SU-DHL-6 (cell line): ENCODE results near the gene CLCN6.

ENCODE experiments used
- H2AFZ ChIP-seq: fragments of 200-600 bp; sonication (generic); 2 replicates; pipeline ENCODE4 v1.6.1; 2014; ENCODE audit warnings: low read depth, mild to moderate bottlenecking, moderate library complexity, mixed read lengths, antibody characterized with exemption, low read length; ENCODE audit not compliant: severe bottlenecking
- H3F3A ChIP-seq: fragments of 200-600 bp; shearing (Covaris generic); 2 replicates; pipeline ENCODE4 v1.6.0; 2016; ENCODE audit warnings: antibody characterized with exemption, mild to moderate bottlenecking; ENCODE audit not compliant: insufficient read depth
- H3K27ac ChIP-seq: fragments of 200-600 bp; sonication (generic); 2 replicates; pipeline ENCODE4 v1.5.1; 2016; ENCODE audit warnings: low read depth, mild to moderate bottlenecking, low read length, moderate library complexity, mixed read lengths
- H3K27me3 ChIP-seq: fragments of 200-600 bp; sonication (generic), shearing (Covaris generic); 2 replicates; pipeline ENCODE4 v1.6.0; 2014; ENCODE audit warnings: mild to moderate bottlenecking, low read length
- H3K36me3 ChIP-seq: fragments of 200-600 bp; sonication (generic); 2 replicates; pipeline ENCODE4 v1.6.1; 2014; ENCODE audit warnings: mild to moderate bottlenecking, low read length, mixed read lengths
- H3K4me2 ChIP-seq: fragments of 300-600, 200-600 bp; shearing (Covaris generic), sonication (generic); 2 replicates; pipeline ENCODE4 v1.6.0; 2014; ENCODE audit warnings: low read length, low read depth, mild to moderate bottlenecking; ENCODE audit not compliant: poor library complexity, severe bottlenecking
- H3K4me3 ChIP-seq: fragments of 200-600 bp; sonication (generic); 2 replicates; pipeline ENCODE4 v1.5.1; 2014; ENCODE audit warnings: antibody characterized with exemption, low read length, mild to moderate bottlenecking, mixed read lengths; ENCODE audit not compliant: insufficient read depth, poor library complexity, severe bottlenecking
- H3K79me2 ChIP-seq: fragments of 200-600 bp; sonication (generic); 2 replicates; pipeline ENCODE4 v1.6.1; 2014; ENCODE audit warnings: mild to moderate bottlenecking, low read length, moderate library complexity; ENCODE audit not compliant: insufficient read depth
- H3K9ac ChIP-seq: fragments of 200-600 bp; sonication (generic); 2 replicates; pipeline ENCODE4 v1.7.0; 2014; ENCODE audit warnings: mild to moderate bottlenecking, low read length
- H3K9me2 ChIP-seq: fragments of 200-600 bp; sonication (generic); replicated peaks from 2 replicates; pipeline ENCODE4 v1.6.1; 2014; ENCODE audit warnings: low read length; ENCODE audit not compliant: insufficient read depth
- H3K9me3 ChIP-seq: fragments of 200-600 bp; sonication (generic); 2 replicates; pipeline ENCODE4 v1.6.1; 2014; ENCODE audit warnings: low read length, mixed read lengths; ENCODE audit not compliant: insufficient read depth
- H4K20me1 ChIP-seq: fragments of 200-600 bp; sonication (generic); 2 replicates; pipeline ENCODE4 v1.6.1; 2014; ENCODE audit warnings: low read depth, mild to moderate bottlenecking, antibody characterized with exemption, low read length, moderate library complexity, mixed read lengths
- CTCF ChIP-seq: fragments of 200-600 bp; sonication (generic); IDR thresholded peaks from one replicate; pipeline ENCODE4 v1.5.1; 2017; ENCODE audit warnings: antibody characterized with exemption, mild to moderate bottlenecking, low read length, moderate library complexity; ENCODE audit not compliant: insufficient read depth, poor library complexity, severe bottlenecking
- EZH2phosphoT487 ChIP-seq: fragments of 200-600 bp; sonication (generic), shearing (Covaris generic); conservative IDR thresholded peaks from 2 replicates; pipeline ENCODE4 v1.6.1; 2018; ENCODE audit warnings: mild to moderate bottlenecking, antibody characterized with exemption, low read length, moderate library complexity, mixed read lengths

Gene CLCN6

GRCh38 chr1:11782127-11782708 is 23.8 kb upstream of the CLCN6 start:
- H3K4me3 ChIP-seq, result no peak overlapping the region
- no peak overlapping the region for H3K9ac ChIP-seq
- H3K9me3 ChIP-seq, result no peaks in the 10 kb centered on the region
- H3K27ac ChIP-seq, result no peak overlapping the region
- TF ChIP-seq EZH2phosphoT487 (no peak), CTCF (no peak)
- H3K9me2 ChIP-seq, result no peaks in the 10 kb centered on the region
- H3K27me3 ChIP-seq, result no peaks in the 10 kb centered on the region
- H3K4me2 ChIP-seq, result no peak overlapping the region
- H3F3A ChIP-seq, result no peaks in the 10 kb centered on the region
- H2AFZ ChIP-seq, result no peak overlapping the region
- H3K36me3 ChIP-seq, result no peaks in the 10 kb centered on the region
- H3K79me2 ChIP-seq, result no peaks in the 10 kb centered on the region
- no peaks in the 10 kb centered on the region for H4K20me1 ChIP-seq

- no peak overlapping the region for H2AFZ ChIP-seq
- no peaks in the 10 kb centered on the region for H3K9me3 ChIP-seq
- H3K4me2 ChIP-seq, result no peak overlapping the region
- no peak for TF ChIP-seq CTCF
- no peak for TF ChIP-seq EZH2phosphoT487
- no peak overlapping the region for H3K27ac ChIP-seq
- H4K20me1 ChIP-seq, result no peaks in the 10 kb centered on the region
- H3K9me2 ChIP-seq, result no peaks in the 10 kb centered on the region
- H3F3A ChIP-seq, result no peaks in the 10 kb centered on the region
- H3K27me3 ChIP-seq, result no peaks in the 10 kb centered on the region
- H3K36me3 ChIP-seq, result no peaks in the 10 kb centered on the region
- H3K79me2 ChIP-seq, result no peaks in the 10 kb centered on the region
- H3K9ac ChIP-seq, result no peak overlapping the region
- no peak overlapping the region for H3K4me3 ChIP-seq
Measured at GRCh38 chr1:11783556-11783955, 22.4 kb upstream of the CLCN6 start.

GRCh38 chr1:11784256-11784992 is 21.6 kb upstream of the CLCN6 start:
- no peaks in the 10 kb centered on the region for H3K27me3 ChIP-seq
- no peak overlapping the region for H3K4me2 ChIP-seq
- no peak overlapping the region for H3K27ac ChIP-seq
- H3K4me3 ChIP-seq, result no peak overlapping the region
- H3F3A ChIP-seq, result no peaks in the 10 kb centered on the region
- no peak overlapping the region for H3K9ac ChIP-seq
- no peaks in the 10 kb centered on the region for H3K9me2 ChIP-seq
- TF ChIP-seq EZH2phosphoT487 (no peak), CTCF (no peak)
- no peak overlapping the region for H2AFZ ChIP-seq
- no peaks in the 10 kb centered on the region for H3K9me3 ChIP-seq
- H4K20me1 ChIP-seq, result no peaks in the 10 kb centered on the region
- H3K79me2 ChIP-seq, result no peaks in the 10 kb centered on the region
- no peaks in the 10 kb centered on the region for H3K36me3 ChIP-seq
